GM10266 (cell line): ENCODE results near the gene KLHL11.

Experiments used
- DNase-seq: peaks from one replicate; pipeline ENCODE4 v3.0.0; 2012; ENCODE audit errors: extremely low spot score
- TF ChIP-seq, protein P1 (sequence below): IDR thresholded peaks from 2 replicates; pipeline ENCODE4 v1.5.1; 2012; ENCODE audit warnings: mild to moderate bottlenecking, low read depth; ENCODE audit not compliant: control insufficient read depth, insufficient read depth; ENCODE audit errors: missing control alignments

KLHL11 gene, protein sequence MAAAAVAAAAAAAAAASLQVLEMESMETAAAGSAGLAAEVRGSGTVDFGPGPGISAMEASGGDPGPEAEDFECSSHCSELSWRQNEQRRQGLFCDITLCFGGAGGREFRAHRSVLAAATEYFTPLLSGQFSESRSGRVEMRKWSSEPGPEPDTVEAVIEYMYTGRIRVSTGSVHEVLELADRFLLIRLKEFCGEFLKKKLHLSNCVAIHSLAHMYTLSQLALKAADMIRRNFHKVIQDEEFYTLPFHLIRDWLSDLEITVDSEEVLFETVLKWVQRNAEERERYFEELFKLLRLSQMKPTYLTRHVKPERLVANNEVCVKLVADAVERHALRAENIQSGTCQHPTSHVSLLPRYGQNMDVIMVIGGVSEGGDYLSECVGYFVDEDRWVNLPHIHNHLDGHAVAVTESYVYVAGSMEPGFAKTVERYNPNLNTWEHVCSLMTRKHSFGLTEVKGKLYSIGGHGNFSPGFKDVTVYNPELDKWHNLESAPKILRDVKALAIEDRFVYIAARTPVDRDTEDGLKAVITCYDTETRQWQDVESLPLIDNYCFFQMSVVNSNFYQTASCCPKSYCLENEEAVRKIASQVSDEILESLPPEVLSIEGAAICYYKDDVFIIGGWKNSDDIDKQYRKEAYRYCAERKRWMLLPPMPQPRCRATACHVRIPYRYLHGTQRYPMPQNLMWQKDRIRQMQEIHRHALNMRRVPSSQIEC

DNA sequence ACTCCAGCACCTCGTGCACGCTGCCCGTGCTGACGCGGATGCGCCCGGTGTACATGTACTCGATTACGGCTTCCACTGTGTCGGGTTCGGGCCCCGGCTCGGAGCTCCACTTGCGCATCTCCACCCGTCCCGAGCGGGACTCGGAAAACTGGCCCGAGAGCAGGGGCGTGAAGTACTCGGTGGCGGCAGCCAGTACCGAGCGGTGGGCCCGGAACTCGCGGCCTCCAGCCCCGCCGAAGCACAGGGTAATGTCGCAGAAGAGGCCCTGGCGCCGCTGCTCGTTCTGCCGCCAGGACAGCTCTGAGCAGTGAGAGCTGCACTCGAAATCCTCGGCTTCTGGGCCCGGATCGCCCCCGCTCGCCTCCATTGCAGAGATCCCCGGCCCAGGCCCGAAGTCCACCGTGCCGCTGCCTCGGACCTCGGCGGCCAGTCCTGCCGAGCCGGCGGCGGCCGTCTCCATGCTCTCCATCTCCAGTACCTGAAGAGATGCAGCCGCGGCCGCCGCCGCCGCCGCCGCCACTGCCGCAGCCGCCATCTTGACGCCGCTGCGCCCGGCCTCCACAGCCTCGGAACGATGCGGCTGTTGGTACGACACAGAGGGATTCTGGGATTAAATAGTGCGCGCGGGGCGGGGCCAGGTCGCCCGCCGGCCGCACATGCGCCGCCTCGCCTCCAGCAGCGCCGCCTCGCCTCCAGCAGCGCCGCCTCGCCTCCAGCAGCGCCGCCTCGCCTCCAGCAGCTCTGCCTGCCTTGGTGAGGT is at the start of gene KLHL11:
KLHL11 (minus strand) TSS at position 588 of the 760 bp plus-strand sequence; CDS start at position 535, 53 bp downstream.
- DNase-seq = peak; percentile 95
- TF ChIP-seq, protein P1, sequence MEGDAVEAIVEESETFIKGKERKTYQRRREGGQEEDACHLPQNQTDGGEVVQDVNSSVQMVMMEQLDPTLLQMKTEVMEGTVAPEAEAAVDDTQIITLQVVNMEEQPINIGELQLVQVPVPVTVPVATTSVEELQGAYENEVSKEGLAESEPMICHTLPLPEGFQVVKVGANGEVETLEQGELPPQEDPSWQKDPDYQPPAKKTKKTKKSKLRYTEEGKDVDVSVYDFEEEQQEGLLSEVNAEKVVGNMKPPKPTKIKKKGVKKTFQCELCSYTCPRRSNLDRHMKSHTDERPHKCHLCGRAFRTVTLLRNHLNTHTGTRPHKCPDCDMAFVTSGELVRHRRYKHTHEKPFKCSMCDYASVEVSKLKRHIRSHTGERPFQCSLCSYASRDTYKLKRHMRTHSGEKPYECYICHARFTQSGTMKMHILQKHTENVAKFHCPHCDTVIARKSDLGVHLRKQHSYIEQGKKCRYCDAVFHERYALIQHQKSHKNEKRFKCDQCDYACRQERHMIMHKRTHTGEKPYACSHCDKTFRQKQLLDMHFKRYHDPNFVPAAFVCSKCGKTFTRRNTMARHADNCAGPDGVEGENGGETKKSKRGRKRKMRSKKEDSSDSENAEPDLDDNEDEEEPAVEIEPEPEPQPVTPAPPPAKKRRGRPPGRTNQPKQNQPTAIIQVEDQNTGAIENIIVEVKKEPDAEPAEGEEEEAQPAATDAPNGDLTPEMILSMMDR = peak; percentile 23

DNA sequence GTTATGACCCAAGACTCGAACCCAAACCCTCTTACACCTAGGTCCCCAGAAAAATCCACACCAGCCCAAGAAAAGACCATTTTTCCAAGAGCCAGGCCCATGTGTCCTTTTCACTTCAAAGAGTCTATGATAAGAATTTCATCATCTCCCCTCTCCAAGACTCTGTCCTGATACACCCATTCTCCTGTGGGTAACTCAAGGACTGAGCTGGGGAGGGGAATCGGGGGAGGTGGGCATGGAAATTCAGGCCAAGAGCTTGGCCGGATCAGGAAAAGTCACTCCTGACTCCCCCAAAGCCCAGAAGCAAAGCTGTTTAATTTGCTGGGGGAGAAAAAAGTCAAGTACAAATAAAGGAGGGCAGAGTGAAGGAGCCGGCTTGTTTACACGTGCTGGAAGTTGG is 49.8 kb upstream of the KLHL11 start:
- TF ChIP-seq, protein P1 = no peak
- DNase-seq = no peak

DNA sequence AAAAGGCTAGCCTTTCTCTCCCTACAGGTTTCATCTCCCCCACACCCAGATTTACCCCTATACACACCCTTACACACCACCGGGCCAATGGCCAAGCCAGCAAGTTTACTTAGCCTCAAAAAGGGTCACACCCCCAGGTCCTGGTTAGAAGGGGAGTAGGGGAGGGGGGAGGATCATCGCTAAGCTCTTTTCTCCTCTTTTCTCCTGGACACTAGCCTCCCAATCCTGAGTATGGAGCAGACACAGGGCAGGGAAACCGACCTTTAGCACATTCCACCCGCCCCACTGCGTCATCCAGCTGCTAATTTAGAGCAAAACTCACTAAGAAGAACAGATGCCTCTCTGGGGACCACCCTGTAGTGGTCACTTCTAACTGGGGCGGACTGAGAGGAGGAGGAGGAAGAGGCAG is 49.1 kb upstream of the KLHL11 start:
- no peak for DNase-seq
- TF ChIP-seq, protein P1 = no peak

DNA sequence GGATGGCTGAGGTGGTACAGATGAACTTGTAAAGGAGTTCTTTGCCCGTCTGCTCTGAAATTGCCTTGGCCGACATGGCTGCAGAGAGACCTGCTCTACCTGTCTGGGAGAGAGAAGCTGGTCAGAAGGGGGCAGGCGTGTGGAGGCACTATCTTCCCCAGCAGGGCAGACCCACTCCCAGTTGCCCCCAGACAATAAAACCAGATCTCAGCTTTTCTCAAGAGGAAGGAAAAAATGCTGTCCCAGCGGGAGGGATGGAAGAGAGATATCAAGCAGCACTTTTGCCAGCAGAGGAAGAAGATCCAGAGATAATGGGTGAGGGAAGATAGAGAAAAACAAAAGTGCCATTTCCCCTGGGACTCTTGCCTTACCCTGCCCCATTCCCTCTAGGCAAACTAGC is 48.6 kb upstream of the KLHL11 start:
- TF ChIP-seq, protein P1 = no peak
- no peak for DNase-seq

DNA sequence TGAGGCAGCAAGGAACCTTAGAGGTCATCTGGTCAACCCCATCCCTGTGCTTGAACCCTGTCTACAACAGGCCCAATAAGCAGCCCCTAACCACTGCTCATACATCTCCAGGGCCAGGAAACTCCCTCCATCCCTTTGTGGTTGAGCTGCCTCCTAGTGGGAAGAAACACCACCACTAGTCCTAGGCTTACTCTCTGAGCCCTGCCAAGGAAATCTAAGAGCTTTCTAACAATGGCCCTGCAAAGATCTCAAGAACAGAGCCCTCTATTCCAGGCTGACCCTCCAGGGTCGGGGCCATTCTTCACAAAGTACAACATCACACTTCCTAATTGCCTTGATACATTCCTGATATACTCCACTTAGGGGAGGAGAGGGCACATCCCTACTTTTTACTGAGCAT is 47.7 kb upstream of the KLHL11 start:
- no peak for DNase-seq
- TF ChIP-seq, protein P1 = no peak

DNA sequence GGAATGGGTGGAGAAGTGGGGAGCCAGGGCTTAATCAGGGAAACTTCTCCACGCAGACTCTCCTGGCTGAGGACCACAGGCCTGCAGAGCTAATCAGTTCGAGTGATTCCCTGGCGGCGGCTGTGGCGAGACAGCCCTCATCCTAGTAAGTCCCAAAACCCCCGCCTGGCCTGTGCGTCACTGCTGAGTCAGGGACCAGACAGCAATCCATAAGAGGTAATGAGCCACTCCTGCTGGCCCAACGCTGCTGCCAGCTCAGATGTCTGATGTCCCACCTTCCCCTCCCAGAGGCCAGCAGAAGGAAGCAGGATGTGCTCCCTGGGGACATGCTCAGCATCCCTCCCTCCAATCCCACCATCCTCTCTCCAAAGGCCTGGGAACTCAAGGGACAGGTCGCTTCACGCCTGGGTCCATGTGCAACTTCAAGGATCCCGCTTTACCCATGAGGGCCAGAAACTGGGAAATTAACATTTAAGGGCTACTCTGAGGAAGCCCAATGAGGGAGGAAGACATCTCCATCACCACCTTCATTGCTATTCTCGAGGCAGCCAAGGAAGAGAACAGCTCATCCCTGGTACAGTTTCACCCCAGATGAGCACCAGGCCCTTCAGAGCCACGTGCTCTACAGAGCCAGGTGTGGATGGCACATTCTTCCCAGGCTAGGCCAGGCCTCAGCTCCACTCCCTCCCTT is 45.6 kb upstream of the KLHL11 start:
- TF ChIP-seq, protein P1 = no peak
- no peak for DNase-seq
